ENCODE data around the gene IGDCC3. TPM values are rescaled to one million over a fixed set of nuclear protein-coding genes. Genes with fewer than 3 reads are reported as not detected.

IGDCC3 gene
- total and polyA plus RNA-seq, 2 of the 8 experiments (the other 6 are each of a cell fraction or from before 2014, with no cell fraction given), result 26.8 to 45.7 TPM

GRCh38 chr15:65355173-65355987 is 22.4 kb downstream of the IGDCC3 start (continued):
- TF ChIP-seq SIN3A (conservative IDR thresholded peaks at IDR 0.05 in 1 of 2, IDR thresholded peaks at IDR 0.05 in 1 of 2; ENCODE audit: low read depth in 1 of 2, low read length in 2 of 2) (0 out of 4 replicates have a peak, but pooled peaks of 1 of the 2 experiments have one; percentile 40), CEBPB (IDR thresholded peaks at IDR 0.05; ENCODE audit: low read depth, low read length) (no peak), TAF1 (IDR thresholded peaks at IDR 0.05; ENCODE audit: low read depth, low read length) (0 out of 2 replicates have a peak, but pooled peaks have one; percentile 17), BACH1 (IDR thresholded peaks at IDR 0.05; ENCODE audit: low read length) (0 out of 2 replicates have a peak, but pooled peaks have one; percentile 4), JUN (IDR thresholded peaks at IDR 0.05; ENCODE audit: low read depth, low read length) (no peak), SRF (IDR thresholded peaks at IDR 0.05; ENCODE audit: low read depth, low read length) (no peak), CREB1 (IDR thresholded peaks at IDR 0.05) (peak; percentile 10; the same call in 1 of the 2 replicates), EGR1 (IDR thresholded peaks at IDR 0.05; ENCODE audit: borderline replicate concordance, low read depth, low read length) (no peak)

All from H1 (cell line).